ENCODE results near the gene P4HB.

P4HB gene

GRCh38 chr17:81822996-81823819 lies 37.1 kb downstream of the P4HB start:
- H3K36me3 ChIP-seq: peaks cover 4% of the 10 kb centered on the region; the same call in 1 of the 2 replicates
- no peak for DNase-seq
- no peak for TF ChIP-seq CTCF (IDR thresholded peaks at IDR 0.05; ENCODE audit: low read depth, low read length)
- no peaks in the 10 kb centered on the region for H3K9me3 ChIP-seq
- H3K4me3 ChIP-seq (ENCODE audit: low read depth, low read length): no peak overlapping the region
- H3K4me1 ChIP-seq: peaks cover 7% of the 10 kb centered on the region
- H3K27me3 ChIP-seq: no peaks in the 10 kb centered on the region

- DNase-seq: no peak
- TF ChIP-seq CTCF (IDR thresholded peaks at IDR 0.05; ENCODE audit: low read depth, low read length): no peak
Observed at GRCh38 chr17:81822312-81822637, 38.1 kb downstream of the P4HB start.

GRCh38 chr17:81821603-81822311 lies 38.6 kb downstream of the P4HB start:
- Histone ChIP-seq H3K36me3 (peaks cover 4% of the 10 kb centered on the region; the same call in 1 of the 2 replicates), H3K4me1 (peaks cover 7% of the 10 kb centered on the region), H3K4me3 (ENCODE audit: low read depth, low read length) (peak overlapping the region; percentile 3; the same call in 1 of the 2 replicates), H3K27me3 (no peaks in the 10 kb centered on the region), H3K9me3 (no peaks in the 10 kb centered on the region)
- peak; percentile 96 for DNase-seq
- peak; percentile 91 for TF ChIP-seq CTCF (IDR thresholded peaks at IDR 0.05; ENCODE audit: low read depth, low read length)

More at GRCh38 chr17:81822312-81822637, 38.1 kb downstream of the P4HB start:
- Histone ChIP-seq H3K4me1 (peaks cover 7% of the 10 kb centered on the region), H3K36me3 (peaks cover 4% of the 10 kb centered on the region; the same call in 1 of the 2 replicates), H3K9me3 (no peaks in the 10 kb centered on the region), H3K27me3 (no peaks in the 10 kb centered on the region), H3K4me3 (ENCODE audit: low read depth, low read length) (no peak overlapping the region)

- Histone ChIP-seq H3K9me3 (no peaks in the 10 kb centered on the region), H3K4me1 (peaks cover 7% of the 10 kb centered on the region), H3K27me3 (no peaks in the 10 kb centered on the region), H3K4me3 (ENCODE audit: low read depth, low read length) (no peak overlapping the region; the same call in 1 of the 2 replicates), H3K36me3 (peaks cover 4% of the 10 kb centered on the region; the same call in 1 of the 2 replicates)
- DNase-seq: no peak
- no peak for TF ChIP-seq CTCF (IDR thresholded peaks at IDR 0.05; ENCODE audit: low read depth, low read length)
Observed at GRCh38 chr17:81821147-81821546, 39.2 kb downstream of the P4HB start.

GRCh38 chr17:81819708-81820107 lies 40.6 kb downstream of the P4HB start:
- Histone ChIP-seq H3K9me3 (no peaks in the 10 kb centered on the region), H3K4me3 (ENCODE audit: low read depth, low read length) (no peak overlapping the region), H3K4me1 (peaks cover 16% of the 10 kb centered on the region), H3K27me3 (no peaks in the 10 kb centered on the region), H3K36me3 (peaks cover 4% of the 10 kb centered on the region; the same call in 1 of the 2 replicates)
- no peak for TF ChIP-seq CTCF (IDR thresholded peaks at IDR 0.05; ENCODE audit: low read depth, low read length)
- no peak for DNase-seq

Measured in BE2C (cell line).